MV-4-11 (cell line): ENCODE data around the gene SEC63.
"Not testable (repeated sequence)": the region's sequence is repeated elsewhere in the genome, so short reads cannot be mapped to it uniquely, and the experiment has no call there.

Source experiments
- DNase-seq: peaks from one replicate; lab custom pipeline; 2025; lab: John Stamatoyannopoulos, UW

The SEC63 gene

GRCh38 chr6:107862383-107862782, 95.6 kb downstream of the SEC63 start:
- no peak for DNase-seq

GRCh38 chr6:107860963-107861362, 97.0 kb downstream of the SEC63 start:
- DNase-seq, result not testable (repeated sequence)

- DNase-seq, result not testable (repeated sequence)
Observed at GRCh38 chr6:107860144-107860543, 97.9 kb downstream of the SEC63 start.

- no peak for DNase-seq
Observed at GRCh38 chr6:107853230-107853629, 104.8 kb downstream of the SEC63 start.

- no peak for DNase-seq
Observed at GRCh38 chr6:107849325-107849724, 108.7 kb downstream of the SEC63 start.

GRCh38 chr6:107847844-107848802, 109.9 kb downstream of the SEC63 start:
- DNase-seq, result peak; percentile 71

- no peak for DNase-seq
Observed at GRCh38 chr6:107846262-107846795, 111.7 kb downstream of the SEC63 start.

- no peak for DNase-seq
Observed at GRCh38 chr6:107845777-107846176, 112.2 kb downstream of the SEC63 start.

GRCh38 chr6:107843400-107843799, 114.6 kb downstream of the SEC63 start:
- no peak for DNase-seq

GRCh38 chr6:107841275-107841670, 116.7 kb downstream of the SEC63 start:
- no peak for DNase-seq

GRCh38 chr6:107840636-107841274, 117.3 kb downstream of the SEC63 start:
- no peak for DNase-seq

GRCh38 chr6:107833136-107833535, 124.9 kb downstream of the SEC63 start:
- no peak for DNase-seq

- DNase-seq, result peak; percentile 61
Observed at GRCh38 chr6:107832151-107833056, 125.6 kb downstream of the SEC63 start.

- no peak for DNase-seq
Observed at GRCh38 chr6:107830060-107830459, 127.9 kb downstream of the SEC63 start.

GRCh38 chr6:107827541-107827940, 130.5 kb downstream of the SEC63 start:
- no peak for DNase-seq

- no peak for DNase-seq
Observed at GRCh38 chr6:107823047-107823557, 134.9 kb downstream of the SEC63 start.

GRCh38 chr6:107822176-107823046, 135.6 kb downstream of the SEC63 start:
- no peak for DNase-seq

- DNase-seq, result no peak
Observed at GRCh38 chr6:107821591-107821990, 136.4 kb downstream of the SEC63 start.

- DNase-seq, result peak; percentile 10
Observed at GRCh38 chr6:107820338-107821261, 137.4 kb downstream of the SEC63 start.

GRCh38 chr6:107819964-107820337, 138.1 kb downstream of the SEC63 start:
- no peak for DNase-seq
